ENCODE data around the gene RAPGEF1.

- TF ChIP-seq, protein P1, sequence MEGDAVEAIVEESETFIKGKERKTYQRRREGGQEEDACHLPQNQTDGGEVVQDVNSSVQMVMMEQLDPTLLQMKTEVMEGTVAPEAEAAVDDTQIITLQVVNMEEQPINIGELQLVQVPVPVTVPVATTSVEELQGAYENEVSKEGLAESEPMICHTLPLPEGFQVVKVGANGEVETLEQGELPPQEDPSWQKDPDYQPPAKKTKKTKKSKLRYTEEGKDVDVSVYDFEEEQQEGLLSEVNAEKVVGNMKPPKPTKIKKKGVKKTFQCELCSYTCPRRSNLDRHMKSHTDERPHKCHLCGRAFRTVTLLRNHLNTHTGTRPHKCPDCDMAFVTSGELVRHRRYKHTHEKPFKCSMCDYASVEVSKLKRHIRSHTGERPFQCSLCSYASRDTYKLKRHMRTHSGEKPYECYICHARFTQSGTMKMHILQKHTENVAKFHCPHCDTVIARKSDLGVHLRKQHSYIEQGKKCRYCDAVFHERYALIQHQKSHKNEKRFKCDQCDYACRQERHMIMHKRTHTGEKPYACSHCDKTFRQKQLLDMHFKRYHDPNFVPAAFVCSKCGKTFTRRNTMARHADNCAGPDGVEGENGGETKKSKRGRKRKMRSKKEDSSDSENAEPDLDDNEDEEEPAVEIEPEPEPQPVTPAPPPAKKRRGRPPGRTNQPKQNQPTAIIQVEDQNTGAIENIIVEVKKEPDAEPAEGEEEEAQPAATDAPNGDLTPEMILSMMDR (IDR thresholded peaks at IDR 0.05) = no peak
- TF ChIP-seq POLR2A (IDR thresholded peaks at IDR 0.05) = no peak
Measured at GRCh38 chr9:131566158-131566557, 173.7 kb downstream of the RAPGEF1 start.

All from vagina (tissue), 2 donors.